NCI-H1694 (cell line): Measurements from ENCODE around the gene ADH4.
"Not testable (repeated sequence)": the region's sequence is repeated elsewhere in the genome, so short reads cannot be mapped to it uniquely, and the experiment has no call there.

Experiments used
- DNase-seq: peaks from one replicate; lab custom pipeline; 2025; lab: John Stamatoyannopoulos, UW

Gene ADH4

GRCh38 chr4:99080869-99081268 is 63.2 kb downstream of the ADH4 start:
- not testable (repeated sequence) for DNase-seq

DNA sequence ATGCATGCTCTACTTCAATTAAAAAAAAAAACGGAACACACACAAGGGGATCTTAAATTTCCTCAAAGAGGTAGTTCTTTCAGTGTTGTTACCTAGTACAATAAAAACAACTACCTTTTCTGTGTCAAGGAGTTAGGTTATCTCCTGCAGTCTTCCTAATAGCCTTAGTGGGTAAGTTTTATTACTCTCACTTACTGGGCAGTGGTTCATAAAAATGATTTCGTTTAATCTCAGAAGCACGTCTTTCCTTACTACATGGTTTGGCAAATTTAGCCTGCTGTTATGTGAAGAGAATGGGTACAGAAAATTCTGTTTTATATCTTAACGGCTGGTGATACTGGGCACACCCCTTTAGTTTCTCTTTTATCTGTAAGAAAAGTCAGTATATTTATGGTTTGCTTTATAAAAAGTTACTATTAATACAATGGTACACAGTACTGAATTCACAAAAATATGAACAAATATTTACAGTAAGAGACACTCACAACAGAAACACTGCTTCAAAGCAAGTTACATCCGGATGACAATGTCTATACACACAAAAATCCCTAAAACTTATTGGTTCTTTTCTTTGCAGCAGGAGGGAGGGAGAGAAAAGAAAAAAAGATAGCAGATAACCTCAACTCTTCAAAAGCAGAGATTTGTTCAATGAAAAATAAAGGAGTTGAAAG is 64.3 kb downstream of the ADH4 start:
- no peak for DNase-seq

DNA sequence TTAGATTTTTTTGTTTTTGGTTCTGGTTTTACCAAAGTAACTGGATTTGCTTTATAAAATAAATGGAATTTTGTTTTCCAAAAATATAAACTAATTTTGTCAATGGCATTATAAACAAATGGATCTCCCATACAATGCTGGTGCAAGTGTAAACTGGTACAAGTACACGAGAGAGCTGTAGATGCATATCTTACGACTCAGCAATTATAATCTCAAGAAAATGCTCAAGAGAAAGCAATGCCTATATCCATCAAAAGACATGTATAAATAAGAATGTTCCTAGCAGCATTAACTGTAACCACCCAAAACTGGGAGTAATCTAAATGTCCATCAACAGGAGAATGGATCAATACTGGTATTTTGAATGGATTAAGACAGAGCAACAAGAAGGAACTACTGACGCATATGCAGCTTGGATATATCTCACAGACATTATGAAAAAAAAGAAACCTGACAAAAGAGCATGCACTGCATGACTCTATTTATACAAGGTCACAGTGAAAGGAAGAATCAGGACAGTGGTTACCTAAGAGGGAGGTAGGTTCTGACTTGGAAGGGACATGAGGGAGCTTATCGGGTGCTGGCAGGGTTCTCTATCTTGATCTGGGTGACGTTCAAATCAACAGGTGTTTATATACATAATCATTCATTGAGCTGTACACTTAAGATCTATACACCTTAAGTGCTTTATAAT is 65.0 kb downstream of the ADH4 start:
- DNase-seq, result no peak

DNA sequence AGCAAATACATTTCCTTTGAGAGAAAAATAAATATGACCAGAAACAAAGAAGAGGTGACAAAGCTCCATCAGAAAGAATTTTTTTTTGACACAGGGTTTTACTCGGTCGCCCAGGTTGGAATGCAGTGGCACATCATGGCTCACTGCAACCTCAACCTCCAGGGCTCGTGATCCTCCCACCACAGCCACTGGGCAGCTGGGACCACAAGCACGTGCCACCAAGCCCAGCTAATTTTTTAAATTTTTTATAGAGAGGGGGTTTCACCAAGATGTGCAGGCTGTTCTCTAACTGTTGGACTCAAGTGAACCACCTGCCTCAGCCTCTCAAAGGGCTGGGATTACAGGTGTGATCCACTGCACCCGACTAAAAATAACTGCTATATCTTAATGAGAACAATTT is 65.8 kb downstream of the ADH4 start:
- no peak for DNase-seq

- no peak for DNase-seq
Measured at GRCh38 chr4:99077177-99077576, 66.9 kb downstream of the ADH4 start.

- DNase-seq, result no peak
Measured at GRCh38 chr4:99076292-99076976, 67.7 kb downstream of the ADH4 start.

DNA sequence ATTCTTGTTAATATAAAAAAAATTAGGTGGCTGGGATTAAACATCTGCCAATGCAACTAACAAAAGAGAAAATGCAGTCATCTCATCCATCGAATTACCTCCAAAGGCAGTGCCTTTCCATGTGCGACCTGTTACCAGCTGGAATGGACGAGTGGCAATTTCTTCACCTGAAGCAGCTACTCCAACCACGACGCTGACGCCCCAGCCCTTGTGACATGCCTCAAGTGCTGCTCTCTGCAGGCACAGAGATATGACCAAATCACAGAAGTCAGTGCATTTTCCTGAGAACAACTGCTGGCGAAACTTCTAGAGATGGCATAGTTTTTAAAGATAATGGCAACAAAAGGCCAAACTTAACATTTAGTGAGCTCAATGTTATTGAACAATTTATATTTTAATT is 69.3 kb downstream of the ADH4 start:
- DNase-seq, result no peak
